IMR-90 (cell line): ENCODE measurements around the gene TRIM74. TPM values are rescaled to one million over a fixed set of nuclear protein-coding genes. Genes with fewer than 3 reads are reported as not detected.
"Not testable (repeated sequence)": the region's sequence is repeated elsewhere in the genome, so short reads cannot be mapped to it uniquely, and the experiment has no call there.

Source experiments
- ATAC-seq: fragments of 200-7000 bp; cut with Tn5 transposase; 2 replicates; pipeline ENCODE4 v1.9.1; 2020; ENCODE audit warnings: low read depth, mild to moderate bottlenecking, moderate library complexity
- BruUV-seq: library from RNA; stranded (reverse); fragments of 400-500 nt; replicated peaks from 2 replicates; lab custom pipeline; 2021; lab: Mats Ljungman, UMichigan
- CTCF ChIA-PET: fragments of 300-600 bp; formaldehyde crosslinking; extraction: SDS; loops from one replicate; lab custom pipeline; 2021; ENCODE audit warnings: antibody characterized with exemption; lab: Yijun Ruan, JAX
- POLR2A ChIA-PET: fragments of 300-600 bp; sonication (Branson Sonifier 250); formaldehyde crosslinking; loops from one replicate; lab custom pipeline; 2022; ENCODE audit warnings: antibody characterized with exemption; ENCODE audit not compliant: unreplicated experiment; lab: Charles Lee
- DNase-seq: peaks from one replicate; pipeline ENCODE4 v3.0.0; 2013
- H2AFZ ChIP-seq: replicated peaks from 2 replicates; pipeline ENCODE3; 2013; ENCODE audit warnings: low read length, mild to moderate bottlenecking; ENCODE audit not compliant: poor library complexity
- H2AK5ac ChIP-seq: 2 replicates; pipeline ENCODE4 v1.6.1; 2013; ENCODE audit warnings: low read depth, low read length, inconsistent platforms
- H2AK9ac ChIP-seq: replicated peaks from 2 replicates; pipeline ENCODE3; 2013; ENCODE audit warnings: mild to moderate bottlenecking, low read depth, low read length, moderate library complexity; ENCODE audit not compliant: poor library complexity
- H2BK120ac ChIP-seq: 2 replicates; pipeline ENCODE4 v1.6.1; 2013; ENCODE audit warnings: low read depth, low read length, inconsistent platforms
- H2BK15ac ChIP-seq: 3 replicates; pipeline ENCODE4 v1.6.1; 2013; ENCODE audit warnings: low read depth, low read length, inconsistent platforms
- H2BK20ac ChIP-seq: 2 replicates; pipeline ENCODE4 v1.6.1; 2013; ENCODE audit warnings: low read depth, mild to moderate bottlenecking, inconsistent platforms, low read length, moderate library complexity
- H2BK5ac ChIP-seq: 2 replicates; pipeline ENCODE4 v1.6.1; 2013; ENCODE audit warnings: mild to moderate bottlenecking, low read depth, low read length, inconsistent platforms; ENCODE audit not compliant: poor library complexity, severe bottlenecking
- H3K14ac ChIP-seq: replicated peaks from 2 replicates; pipeline ENCODE4 v1.6.1; 2013; ENCODE audit warnings: low read depth, low read length, inconsistent platforms
- H3K18ac ChIP-seq: 2 replicates; pipeline ENCODE4 v1.6.1; 2013; ENCODE audit warnings: low read depth, low read length, control low read depth
- H3K23ac ChIP-seq: 2 replicates; pipeline ENCODE4 v1.6.1; 2013; ENCODE audit warnings: low read depth, low read length, inconsistent platforms
- H3K27ac ChIP-seq: 2 replicates; pipeline ENCODE4 v1.5.1; 2013; ENCODE audit warnings: mild to moderate bottlenecking, control low read depth, low read length; ENCODE audit not compliant: insufficient read depth
- H3K27me3 ChIP-seq: 2 replicates; pipeline ENCODE4 v1.6.1; 2013; ENCODE audit warnings: low read length; ENCODE audit not compliant: control insufficient read depth, insufficient read depth
- H3K36me3 ChIP-seq: 2 replicates; pipeline ENCODE4 v1.6.1; 2013; ENCODE audit warnings: low read length, mixed read lengths; ENCODE audit not compliant: control insufficient read depth, insufficient read depth
- H3K4ac ChIP-seq: 2 replicates; pipeline ENCODE4 v1.6.1; 2013; ENCODE audit warnings: low read depth, low read length, inconsistent platforms
- H3K4me1 ChIP-seq: 2 replicates; pipeline ENCODE4 v1.6.1; 2013; ENCODE audit warnings: low read length, mixed read lengths; ENCODE audit not compliant: control insufficient read depth, insufficient read depth
- H3K4me2 ChIP-seq: 2 replicates; pipeline ENCODE4 v1.6.1; 2013; ENCODE audit warnings: low read depth, mild to moderate bottlenecking, control low read depth, low read length, moderate library complexity
- H3K4me3 ChIP-seq: 2 replicates; pipeline ENCODE4 v1.5.1; 2013; ENCODE audit warnings: low read depth, mild to moderate bottlenecking, control low read depth, low read length, moderate library complexity; ENCODE audit not compliant: insufficient read depth
- H3K56ac ChIP-seq: 2 replicates; pipeline ENCODE4 v1.6.1; 2013; ENCODE audit warnings: low read length, inconsistent platforms; ENCODE audit not compliant: insufficient read depth; ENCODE audit errors: extremely low read depth
- H3K79me1 ChIP-seq, 2 experiments: 2 replicates each; pipeline ENCODE4 v1.6.1; 2013; ENCODE audit warnings: low read length in 2 of 2, inconsistent platforms in 1 of 2, low read depth in 1 of 2
- H3K9ac ChIP-seq: 2 replicates; pipeline ENCODE4 v1.6.1; 2013; ENCODE audit warnings: low read depth, low read length, control low read depth
- H3K9me1 ChIP-seq: 2 replicates; pipeline ENCODE4 v1.6.1; 2013; ENCODE audit warnings: low read length, inconsistent platforms; ENCODE audit not compliant: insufficient read depth
- H3K9me3 ChIP-seq: 2 replicates; pipeline ENCODE4 v1.6.1; 2013; ENCODE audit warnings: low read length; ENCODE audit not compliant: control insufficient read depth, insufficient read depth
- H4K20me1 ChIP-seq: 2 replicates; pipeline ENCODE4 v1.6.1; 2013; ENCODE audit warnings: low read length, inconsistent platforms; ENCODE audit not compliant: insufficient read depth
- H4K5ac ChIP-seq: 2 replicates; pipeline ENCODE4 v1.6.1; 2013; ENCODE audit warnings: mild to moderate bottlenecking, low read depth, low read length, control low read depth
- H4K8ac ChIP-seq, 2 experiments: 2 replicates each; pipeline ENCODE4 v1.6.1; 2013; ENCODE audit warnings: low read depth in 2 of 2, low read length in 2 of 2, control low read depth in 1 of 2, inconsistent platforms in 1 of 2
- H4K91ac ChIP-seq: 2 replicates; pipeline ENCODE4 v1.6.1; 2013; ENCODE audit warnings: low read depth, low read length, inconsistent platforms; ENCODE audit not compliant: insufficient read depth
- WGBS, 2 experiments: methylation state at CpG; one replicate each; pipeline versions ENCODE4 v1.1.5 to v1.1.7; 2013; ENCODE audit warnings: missing lambda C conversion rate in 2 of 2; ENCODE audit not compliant: insufficient read length in 1 of 2; ENCODE audit errors: extremely low coverage in 2 of 2; 5-methylcytosine and 5-hydroxymethylcytosine counted together
- dilution Hi-C: fragments of 300-500 bp; cut with HindIII; formaldehyde crosslinking; loops from one replicate; pipeline ENCODE4 v1.14.3; 2018; ENCODE audit warnings: low sequenced_read_pairs; ENCODE audit not compliant: unreplicated experiment
- in situ Hi-C: fragments of 300-500 bp; cut with MboI; formaldehyde crosslinking; loops from 3 replicates; pipeline ENCODE4 v1.14.3; 2019; ENCODE audit warnings: low sequenced_read_pairs, inconsistent platforms, mixed read lengths
- intact Hi-C: fragments of 100-400 bp; cut with micrococcal nuclease; formaldehyde crosslinking; loops from 2 replicates; pipeline ENCODE4 v1.10.0; 2022
- polyA plus RNA-seq, 3 experiments: library from polyadenylated mRNA; depleted of rRNA; stranded (reverse); fragments of >200 nt; gene quantifications; 2 replicates each; pipeline ENCODE4 v1.2.3, GENCODE V29; 2012; ENCODE audit warnings: low replicate concordance in 1 of 3
- total RNA-seq: library from RNA; depleted of rRNA; stranded (reverse); fragments of >200 nt; gene quantifications from 2 replicates; pipeline ENCODE4 v1.2.3, GENCODE V29; 2012

TRIM74 gene
- total and polyA plus RNA-seq, 2 of the 4 experiments (the other 2 are of a cell fraction) = 0.17 TPM; not detected in 1

DNA sequence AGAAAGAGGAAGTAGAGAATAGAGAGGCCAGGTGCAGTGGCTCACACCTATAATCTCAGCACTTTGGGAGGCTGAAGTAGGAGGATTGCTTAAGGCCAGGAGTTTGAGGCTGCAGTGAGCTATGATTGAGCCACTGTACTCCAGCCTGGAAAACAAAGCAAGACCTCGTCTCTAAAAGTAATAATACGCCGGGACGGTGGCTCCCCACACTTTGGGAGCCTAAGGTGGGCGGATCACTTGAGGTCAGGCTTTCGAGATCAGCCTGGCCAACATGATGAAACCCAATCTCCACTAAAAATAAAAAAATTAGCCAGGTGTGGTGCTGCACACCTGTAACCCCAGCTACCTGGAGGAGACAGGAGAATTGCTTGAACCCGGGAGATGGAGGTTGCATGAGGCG lies 26.2 kb upstream of the TRIM74 start:
- H3K4me1 ChIP-seq, H2AK9ac ChIP-seq, POLR2A ChIA-PET, H3K23ac ChIP-seq, H2BK15ac ChIP-seq, DNase-seq, intact Hi-C loops, H3K27me3 ChIP-seq, H2BK5ac ChIP-seq, H3K9me3 ChIP-seq, H2BK120ac ChIP-seq, dilution Hi-C loops, H2AFZ ChIP-seq, H3K4ac ChIP-seq, H4K91ac ChIP-seq, H3K14ac ChIP-seq, H3K27ac ChIP-seq, H4K8ac ChIP-seq, H4K20me1 ChIP-seq, H3K36me3 ChIP-seq, BruUV-seq, H2BK20ac ChIP-seq, H4K5ac ChIP-seq, H3K18ac ChIP-seq, H2AK5ac ChIP-seq, ATAC-seq, H3K9me1 ChIP-seq, in situ Hi-C loops, H3K56ac ChIP-seq, H3K4me3 ChIP-seq, H3K79me1 ChIP-seq, H3K4me2 ChIP-seq, H3K9ac ChIP-seq, CTCF ChIA-PET: not testable (repeated sequence)
- WGBS, 2 experiments = no CpG with 5 or more reads among the region's 8 CpGs

DNA sequence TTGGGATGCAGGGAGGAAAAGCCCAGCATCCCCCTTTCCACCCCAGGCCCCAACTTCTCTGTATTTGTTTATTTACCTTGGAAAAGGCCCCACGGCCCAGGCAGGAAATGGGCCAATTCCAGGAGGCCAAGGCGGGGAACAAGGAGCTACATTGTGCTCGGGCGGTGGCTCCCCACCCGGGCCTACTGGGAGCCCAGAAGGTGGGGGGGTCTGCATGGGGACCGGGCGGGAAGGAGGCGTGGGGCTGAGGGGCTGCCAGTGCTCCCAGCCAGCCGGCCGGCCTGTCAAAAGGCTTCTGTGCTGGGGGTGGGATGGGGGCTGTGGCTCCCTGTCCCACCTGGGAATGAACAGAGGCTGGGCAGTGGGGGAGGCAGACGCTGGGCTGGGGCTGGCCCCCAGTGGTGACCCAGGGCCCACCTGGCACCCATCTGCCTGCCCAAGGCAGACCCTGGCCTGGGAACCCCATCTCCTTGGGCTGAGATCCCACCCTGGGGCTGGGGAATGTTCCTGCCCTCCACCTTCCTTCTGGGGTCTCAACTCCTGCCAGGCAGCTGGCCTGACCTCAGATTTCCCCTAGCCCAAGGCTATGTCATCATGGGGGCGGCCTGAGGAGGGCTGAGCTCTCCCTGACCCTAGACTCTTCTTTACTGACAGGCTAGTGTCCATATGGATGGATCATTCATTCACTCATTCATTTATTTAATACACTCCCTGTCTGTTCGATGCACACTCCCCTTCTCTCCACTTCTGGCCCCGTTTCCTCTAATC lies 21.1 kb upstream of the TRIM74 start:
- H2BK15ac ChIP-seq, BruUV-seq, H4K20me1 ChIP-seq, H4K5ac ChIP-seq, H2BK20ac ChIP-seq, H3K79me1 ChIP-seq, H2AFZ ChIP-seq, CTCF ChIA-PET, H2AK9ac ChIP-seq, H3K9ac ChIP-seq, POLR2A ChIA-PET, intact Hi-C loops, H2AK5ac ChIP-seq, H3K9me1 ChIP-seq, H3K27me3 ChIP-seq, H3K4me1 ChIP-seq, in situ Hi-C loops, H2BK120ac ChIP-seq, H4K91ac ChIP-seq, dilution Hi-C loops, H3K14ac ChIP-seq, H3K4me2 ChIP-seq, H3K4ac ChIP-seq, H3K4me3 ChIP-seq, H3K9me3 ChIP-seq, H2BK5ac ChIP-seq, H3K36me3 ChIP-seq, H3K18ac ChIP-seq, H3K56ac ChIP-seq, H4K8ac ChIP-seq, DNase-seq, H3K23ac ChIP-seq: not testable (repeated sequence)
- no CpG with 5 or more reads among the region's 14 CpGs for whole genome bisulfite sequencing, 2 experiments
- peak; percentile 91 for ATAC-seq
- peak overlapping the region; percentile 29; the same call in 1 of the 2 replicates for H3K27ac ChIP-seq
